ENCODE results near the gene WDR75. TPM values are rescaled to one million over a fixed set of nuclear protein-coding genes. Genes with fewer than 3 reads are reported as not detected.

Gene WDR75
- total RNA-seq, 4 donors from 2014 or later, result 24.2 to 130 (median 41.1) TPM

DNA sequence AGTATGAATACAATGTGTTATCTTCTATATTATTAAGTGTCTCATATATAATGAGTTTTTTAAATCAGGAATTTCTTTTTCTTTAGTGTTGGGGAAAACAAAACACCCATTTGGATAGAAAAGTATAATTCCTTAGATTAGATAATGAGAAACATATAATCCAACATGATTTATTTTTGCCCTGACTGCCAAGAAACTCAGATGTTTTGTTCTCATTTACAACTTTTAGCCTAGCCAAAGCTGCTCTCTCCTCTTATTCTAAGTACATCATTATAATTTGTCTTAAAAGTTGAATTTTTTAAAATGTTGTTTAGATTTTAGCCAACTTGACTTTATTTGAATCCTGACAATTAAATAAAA lies 70.7 kb downstream of the WDR75 start:
- no peak overlapping the region for H3K4me3 ChIP-seq
- DNase-seq (ENCODE audit: low spot score in 2 of 2), result no peak
- TF ChIP-seq CTCF (IDR thresholded peaks at IDR 0.05), result no peak
- TF ChIP-seq POLR2AphosphoS5 (IDR thresholded peaks at IDR 0.05), result no peak
- TF ChIP-seq EP300 (IDR thresholded peaks at IDR 0.05), result no peak
- TF ChIP-seq POLR2A (IDR thresholded peaks at IDR 0.05), result no peak
- H3K27ac ChIP-seq, result no peak overlapping the region
- H3K36me3 ChIP-seq, result no peaks in the 10 kb centered on the region
- no peaks in the 10 kb centered on the region for H3K9me3 ChIP-seq
- no peaks in the 10 kb centered on the region for H3K4me1 ChIP-seq
- no peaks in the 10 kb centered on the region for H3K27me3 ChIP-seq

GRCh38 chr2:189512879-189513278 lies 71.6 kb downstream of the WDR75 start:
- Histone ChIP-seq H3K4me1 (no peaks in the 10 kb centered on the region), H3K27ac (no peak overlapping the region), H3K4me3 (no peak overlapping the region), H3K27me3 (no peaks in the 10 kb centered on the region), H3K9me3 (no peaks in the 10 kb centered on the region), H3K36me3 (no peaks in the 10 kb centered on the region)
- no peak for DNase-seq (ENCODE audit: low spot score in 2 of 2)
- TF ChIP-seq CTCF (IDR thresholded peaks at IDR 0.05) (no peak), POLR2A (IDR thresholded peaks at IDR 0.05) (no peak), EP300 (IDR thresholded peaks at IDR 0.05) (no peak), POLR2AphosphoS5 (IDR thresholded peaks at IDR 0.05) (no peak)
- WGBS, result 67% methylated on average over 3 of the region's 3 CpGs

DNA sequence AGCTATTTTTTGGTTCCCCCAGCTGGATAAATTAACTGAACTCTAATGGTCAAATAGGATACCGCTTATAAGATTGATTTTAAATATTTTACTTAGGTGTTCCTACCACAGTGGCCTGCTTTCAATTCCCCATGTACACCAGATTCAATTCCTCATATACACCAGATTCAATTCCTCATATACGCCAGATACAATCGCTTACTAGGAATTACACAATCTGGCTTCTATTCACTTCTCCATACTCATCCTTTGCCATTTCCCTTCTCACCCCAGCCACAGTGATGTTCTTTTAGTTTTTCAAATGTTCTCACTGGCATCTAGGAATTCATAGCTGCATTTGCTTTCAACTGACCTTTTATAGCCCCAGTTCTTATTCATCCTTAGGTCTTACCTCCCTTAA lies 72.8 kb downstream of the WDR75 start:
- TF ChIP-seq POLR2AphosphoS5 (IDR thresholded peaks at IDR 0.05) (no peak), EP300 (IDR thresholded peaks at IDR 0.05) (no peak), CTCF (IDR thresholded peaks at IDR 0.05) (no peak), POLR2A (IDR thresholded peaks at IDR 0.05) (no peak)
- 88% methylated on average over 3 of the region's 3 CpGs for WGBS
- H3K36me3 ChIP-seq, result no peaks in the 10 kb centered on the region

GRCh38 chr2:189515264-189515663 lies 74.0 kb downstream of the WDR75 start:
- H3K4me1 ChIP-seq, result no peaks in the 10 kb centered on the region
- DNase-seq (ENCODE audit: low spot score in 2 of 2), result no peak
- H3K9me3 ChIP-seq, result no peaks in the 10 kb centered on the region
- no peaks in the 10 kb centered on the region for H3K36me3 ChIP-seq
- WGBS, result 57% methylated on average over 1 of the region's 1 CpG
- TF ChIP-seq CTCF (IDR thresholded peaks at IDR 0.05) (no peak), POLR2A (IDR thresholded peaks at IDR 0.05) (no peak), EP300 (IDR thresholded peaks at IDR 0.05) (no peak), POLR2AphosphoS5 (IDR thresholded peaks at IDR 0.05) (no peak)
- H3K27me3 ChIP-seq, result no peaks in the 10 kb centered on the region
- H3K4me3 ChIP-seq, result no peak overlapping the region
- no peak overlapping the region for H3K27ac ChIP-seq

More for the DNA sequence above, 72.8 kb downstream of the WDR75 start:
- H3K27ac ChIP-seq, result no peak overlapping the region
- no peaks in the 10 kb centered on the region for H3K4me1 ChIP-seq
- H3K9me3 ChIP-seq, result no peaks in the 10 kb centered on the region
- H3K4me3 ChIP-seq, result no peak overlapping the region
- no peaks in the 10 kb centered on the region for H3K27me3 ChIP-seq
- DNase-seq (ENCODE audit: low spot score in 2 of 2), result no peak

GRCh38 chr2:189516546-189516945 lies 75.3 kb downstream of the WDR75 start:
- Histone ChIP-seq H3K9me3 (no peaks in the 10 kb centered on the region), H3K4me3 (no peak overlapping the region), H3K36me3 (no peaks in the 10 kb centered on the region), H3K4me1 (peaks cover 5% of the 10 kb centered on the region), H3K27me3 (no peaks in the 10 kb centered on the region), H3K27ac (no peak overlapping the region)
- no peak for TF ChIP-seq CTCF (IDR thresholded peaks at IDR 0.05)
- no peak for DNase-seq (ENCODE audit: low spot score in 2 of 2)
- 76% methylated on average over 3 of the region's 3 CpGs for whole genome bisulfite sequencing

All from suprapubic skin (tissue), 4 donors.